Kidney epithelial cell (primary cell): ENCODE results near the gene RYR3. TPM values are rescaled to one million over a fixed set of nuclear protein-coding genes. Genes with fewer than 3 reads are reported as not detected.
A peak's percentile ranks its signal among the peaks of the same experiment; 100 is the strongest.

ENCODE experiments used
- DNase-seq: peaks from one replicate; pipeline ENCODE4 v3.0.0-alpha.2; 2010; ENCODE audit warnings: low read depth
- H3K27me3 ChIP-seq: 2 replicates; pipeline ENCODE4 v1.6.0; 2011; ENCODE audit warnings: low read length; ENCODE audit not compliant: control insufficient read depth, insufficient read depth
- H3K36me3 ChIP-seq: 2 replicates; pipeline ENCODE4 v1.5.1; 2011; ENCODE audit warnings: low read length; ENCODE audit not compliant: control insufficient read depth, insufficient read depth
- H3K4me3 ChIP-seq: 2 replicates; pipeline ENCODE4 v1.5.1; 2011; ENCODE audit warnings: low read depth, mild to moderate bottlenecking, control low read depth, low read length
- CTCF ChIP-seq: IDR thresholded peaks from 2 replicates; pipeline ENCODE4 v1.5.1; 2011; ENCODE audit warnings: mild to moderate bottlenecking, moderate library complexity, low read length, control low read depth, inconsistent platforms; ENCODE audit not compliant: insufficient read depth, poor library complexity, severe bottlenecking
- total RNA-seq: library from RNA; depleted of rRNA; stranded (reverse); fragments of >200 nt; gene quantifications from 2 replicates; pipeline ENCODE4 v1.2.3, GENCODE V29; 2015

RYR3 gene
- total RNA-seq, 1 donor from 2014 or later = 0.50 TPM

DNA sequence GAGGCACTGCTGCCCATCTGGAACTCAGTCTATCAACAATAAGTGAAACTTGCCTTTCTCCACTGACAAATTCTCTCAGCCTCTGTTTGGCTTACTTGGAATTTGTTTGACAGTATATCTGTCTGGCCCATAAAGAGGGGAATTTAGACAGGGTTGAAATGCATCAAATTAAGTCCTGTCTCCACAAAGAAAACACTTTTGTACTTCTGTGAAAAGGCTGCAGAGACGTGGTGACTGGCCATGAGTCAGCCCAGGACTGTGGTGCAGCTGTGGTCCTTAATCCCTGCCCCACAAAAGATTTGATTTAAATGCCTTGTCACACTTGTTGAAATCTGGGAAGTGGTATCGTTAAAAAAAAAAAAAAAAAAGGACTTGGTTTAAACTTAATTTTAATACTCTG, 47.5 kb downstream of the RYR3 start:
- Histone ChIP-seq H3K36me3 (no peaks in the 10 kb centered on the region), H3K27me3 (no peaks in the 10 kb centered on the region), H3K4me3 (no peak overlapping the region)
- DNase-seq = peak; percentile 32
- TF ChIP-seq CTCF = no peak

DNA sequence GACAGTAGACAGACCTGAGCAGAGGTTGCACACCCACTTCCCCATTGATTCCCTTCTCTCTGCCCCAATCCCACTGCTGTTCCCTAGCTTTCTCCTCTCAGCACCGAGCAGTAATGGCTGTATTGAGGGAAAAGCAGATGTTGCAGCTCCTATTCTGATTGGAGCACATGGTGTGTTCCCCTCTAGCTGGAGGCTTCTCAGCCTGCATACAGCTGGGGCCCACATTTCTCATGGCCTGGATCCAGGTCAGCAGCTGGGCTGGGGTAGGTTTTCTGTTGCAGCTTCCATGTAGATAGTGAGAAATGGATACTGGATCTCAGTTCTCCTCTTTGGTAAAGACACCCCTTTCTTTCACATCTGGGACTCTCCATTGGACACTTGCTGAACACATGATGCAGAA, 50.1 kb downstream of the RYR3 start:
- DNase-seq = no peak
- TF ChIP-seq CTCF = no peak
- no peaks in the 10 kb centered on the region for H3K27me3 ChIP-seq

GRCh38 chr15:33369941-33370622, 59.3 kb downstream of the RYR3 start:
- no peaks in the 10 kb centered on the region for H3K27me3 ChIP-seq
- TF ChIP-seq CTCF = no peak
- DNase-seq = no peak
- H3K4me3 ChIP-seq = no peak overlapping the region
- no peaks in the 10 kb centered on the region for H3K36me3 ChIP-seq

More for the DNA sequence above, 50.1 kb downstream of the RYR3 start:
- Histone ChIP-seq H3K36me3 (no peaks in the 10 kb centered on the region), H3K4me3 (no peak overlapping the region)

GRCh38 chr15:33370623-33371020, 59.9 kb downstream of the RYR3 start:
- Histone ChIP-seq H3K27me3 (no peaks in the 10 kb centered on the region), H3K36me3 (no peaks in the 10 kb centered on the region), H3K4me3 (no peak overlapping the region)
- DNase-seq = no peak
- TF ChIP-seq CTCF = no peak

DNA sequence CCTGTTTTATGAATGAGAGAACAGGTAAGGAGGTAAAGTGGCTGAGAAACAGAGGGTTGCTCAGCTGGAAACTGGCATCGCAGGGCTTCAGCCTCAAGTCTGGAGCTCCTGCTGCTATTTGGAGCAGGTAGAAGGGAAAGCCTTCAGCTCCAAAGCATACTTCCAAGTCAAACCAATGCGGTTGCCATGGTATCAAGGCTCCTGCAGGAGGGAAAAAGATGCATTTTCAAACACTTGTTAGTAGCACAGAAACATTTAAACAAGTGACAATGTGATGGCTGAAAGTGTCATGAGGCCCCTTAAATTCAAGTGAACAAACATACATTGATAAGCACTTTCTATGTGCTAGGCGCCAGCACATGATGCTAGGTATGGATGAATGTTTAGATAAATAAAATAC, 60.4 kb downstream of the RYR3 start:
- TF ChIP-seq CTCF = no peak
- DNase-seq = no peak
- H3K27me3 ChIP-seq = no peaks in the 10 kb centered on the region
- H3K4me3 ChIP-seq = no peak overlapping the region
- H3K36me3 ChIP-seq = no peaks in the 10 kb centered on the region
